ENCODE data around the gene TPCN1.

The TPCN1 gene

DNA sequence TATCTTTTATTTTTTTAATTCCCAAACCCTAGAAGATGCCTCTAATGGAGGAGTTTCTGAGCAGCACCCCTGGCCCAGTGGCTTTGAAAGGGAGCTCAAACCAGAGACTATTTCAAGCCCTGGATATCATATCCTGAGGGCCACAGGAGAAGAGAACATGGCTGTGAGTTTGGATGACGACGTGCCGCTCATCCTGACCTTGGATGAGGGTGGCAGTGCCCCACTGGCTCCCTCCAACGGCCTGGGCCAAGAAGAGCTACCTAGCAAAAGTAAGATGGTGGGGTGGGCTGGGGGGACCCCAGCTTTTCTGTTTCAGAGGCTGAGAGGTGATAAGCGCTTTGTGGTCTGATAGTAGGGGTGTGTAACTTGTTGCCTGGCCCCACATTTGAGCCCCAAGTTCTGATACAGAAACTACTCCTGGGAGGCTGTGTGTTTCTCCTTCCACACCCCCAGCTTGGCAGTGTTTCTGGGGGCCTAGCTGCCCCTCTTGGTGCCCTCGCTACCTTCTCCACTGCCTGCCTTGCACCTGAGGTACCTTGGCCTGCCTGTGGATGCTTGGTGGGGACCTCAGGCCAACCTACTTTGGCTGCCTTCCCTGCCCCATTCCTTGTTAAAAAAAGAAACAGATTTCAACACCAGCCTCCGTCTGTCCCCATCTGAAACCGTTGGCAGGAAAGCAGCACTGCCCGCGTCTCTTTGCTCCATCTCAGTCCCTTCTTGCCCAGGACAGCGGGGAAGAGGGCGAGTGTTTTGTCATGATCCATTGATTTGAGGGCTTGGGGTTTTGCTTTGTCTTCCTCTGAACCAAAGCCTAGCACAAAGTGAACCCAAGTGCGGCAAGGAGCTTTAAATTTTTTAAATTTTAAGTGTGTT is 5.7 kb downstream of the TPCN1 start:
- no peak for DNase-seq

DNA sequence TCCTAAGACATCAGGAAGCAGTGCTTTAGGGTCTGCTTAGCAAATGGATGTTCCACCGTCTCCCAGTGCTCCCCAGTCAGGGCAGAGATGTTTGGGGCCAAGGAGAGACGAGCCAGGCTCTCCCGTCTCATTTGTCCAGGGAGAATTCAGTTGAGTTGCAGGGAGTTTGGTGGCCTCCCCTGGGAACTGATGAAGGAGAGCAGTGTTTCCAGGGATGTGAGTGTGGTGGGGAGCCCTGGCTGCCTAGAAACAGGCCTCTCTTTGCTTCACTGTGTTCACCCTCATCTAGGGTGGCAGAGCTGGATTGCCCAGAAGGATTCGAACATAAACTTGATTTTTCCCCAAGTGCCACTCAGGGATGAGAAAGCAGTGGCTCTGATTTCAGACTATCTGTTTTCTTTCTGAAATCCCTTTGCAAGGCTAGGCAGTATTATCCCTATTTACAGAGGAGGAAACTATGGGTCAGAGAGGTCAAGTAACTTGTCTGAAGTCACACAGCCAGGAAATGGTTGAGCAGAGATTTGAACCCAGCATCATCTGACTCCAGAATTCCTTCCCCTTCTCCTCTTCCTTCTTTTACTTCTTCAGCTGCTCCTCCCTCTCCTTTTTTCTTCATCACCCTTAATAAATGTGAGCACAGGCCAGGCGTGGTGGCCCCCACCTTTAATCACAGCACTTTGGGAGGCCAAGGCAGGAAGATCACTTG is 6.6 kb downstream of the TPCN1 start:
- DNase-seq, result no peak

DNA sequence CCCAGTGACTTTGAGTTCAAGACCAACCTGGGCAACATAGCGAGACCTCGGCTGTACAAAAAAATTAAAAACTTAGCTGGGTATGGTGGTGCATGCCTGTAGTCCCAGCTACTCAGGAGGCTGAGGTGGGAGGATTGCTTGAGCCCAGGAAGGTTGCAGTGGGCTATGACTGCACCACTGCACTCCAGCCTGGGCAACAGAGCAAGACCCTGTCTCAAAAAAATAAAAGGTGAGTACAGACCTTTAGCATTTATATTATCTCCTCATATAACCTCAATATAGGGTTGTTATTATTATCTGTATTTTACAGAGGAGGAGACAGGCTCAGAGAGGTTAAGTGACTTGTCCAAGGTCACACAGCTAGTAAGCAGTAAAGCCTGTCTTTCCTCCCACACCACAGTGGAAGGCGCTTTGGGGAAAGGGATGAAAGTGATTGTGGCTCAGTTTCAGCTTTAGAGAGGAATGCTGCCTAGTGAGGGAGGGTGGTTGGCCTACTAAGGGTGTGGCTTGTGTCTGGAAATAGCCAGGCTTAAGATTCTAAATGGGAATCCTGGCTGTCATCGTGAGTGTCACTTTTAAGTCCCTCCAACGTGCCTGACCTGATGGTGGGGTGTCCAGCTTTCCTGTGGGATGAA is 7.2 kb downstream of the TPCN1 start:
- DNase-seq, result no peak

DNA sequence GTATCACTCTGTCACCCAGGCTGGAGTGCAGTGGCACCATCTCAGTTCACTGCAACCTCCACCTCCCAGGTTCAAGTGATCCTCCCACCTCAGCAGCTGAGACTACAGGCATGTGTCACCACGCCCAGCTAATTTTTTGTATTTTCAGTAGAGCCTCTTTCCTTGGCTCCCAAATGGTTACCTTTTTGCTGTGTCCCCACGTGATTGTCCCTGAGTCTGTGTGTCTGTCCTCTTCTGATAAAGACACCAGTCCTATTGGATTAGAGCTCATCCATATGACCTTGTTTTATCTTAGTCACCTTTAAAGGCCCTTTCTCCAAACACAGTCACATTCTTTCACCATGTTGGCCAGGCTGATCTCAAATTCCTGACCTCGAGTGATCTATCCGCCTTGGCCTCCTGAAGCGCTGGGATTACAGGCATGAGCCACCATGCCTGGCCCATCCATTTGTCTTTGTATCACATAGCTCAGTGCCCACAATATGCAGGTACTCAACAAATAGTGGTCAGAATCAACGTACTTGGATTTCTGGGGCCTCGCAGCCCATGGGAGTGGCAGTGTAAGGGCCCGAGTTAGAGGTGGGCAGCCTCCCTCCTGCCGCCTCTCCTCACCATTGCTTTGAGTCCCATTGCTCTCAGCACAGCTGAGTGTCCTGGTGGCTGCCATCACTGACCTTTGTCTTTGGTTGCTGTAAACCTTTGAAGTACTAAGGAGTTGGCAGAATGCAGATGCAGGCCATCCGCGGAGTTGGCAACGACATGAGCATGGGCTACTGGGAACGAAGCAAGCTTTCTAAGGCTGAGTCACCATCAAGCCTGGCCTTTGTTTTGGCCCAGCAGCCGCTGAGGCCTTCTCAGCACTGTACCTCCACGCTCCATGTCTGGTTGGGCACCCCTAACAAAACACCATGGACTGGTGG is 9.3 kb downstream of the TPCN1 start:
- no peak for DNase-seq

DNA sequence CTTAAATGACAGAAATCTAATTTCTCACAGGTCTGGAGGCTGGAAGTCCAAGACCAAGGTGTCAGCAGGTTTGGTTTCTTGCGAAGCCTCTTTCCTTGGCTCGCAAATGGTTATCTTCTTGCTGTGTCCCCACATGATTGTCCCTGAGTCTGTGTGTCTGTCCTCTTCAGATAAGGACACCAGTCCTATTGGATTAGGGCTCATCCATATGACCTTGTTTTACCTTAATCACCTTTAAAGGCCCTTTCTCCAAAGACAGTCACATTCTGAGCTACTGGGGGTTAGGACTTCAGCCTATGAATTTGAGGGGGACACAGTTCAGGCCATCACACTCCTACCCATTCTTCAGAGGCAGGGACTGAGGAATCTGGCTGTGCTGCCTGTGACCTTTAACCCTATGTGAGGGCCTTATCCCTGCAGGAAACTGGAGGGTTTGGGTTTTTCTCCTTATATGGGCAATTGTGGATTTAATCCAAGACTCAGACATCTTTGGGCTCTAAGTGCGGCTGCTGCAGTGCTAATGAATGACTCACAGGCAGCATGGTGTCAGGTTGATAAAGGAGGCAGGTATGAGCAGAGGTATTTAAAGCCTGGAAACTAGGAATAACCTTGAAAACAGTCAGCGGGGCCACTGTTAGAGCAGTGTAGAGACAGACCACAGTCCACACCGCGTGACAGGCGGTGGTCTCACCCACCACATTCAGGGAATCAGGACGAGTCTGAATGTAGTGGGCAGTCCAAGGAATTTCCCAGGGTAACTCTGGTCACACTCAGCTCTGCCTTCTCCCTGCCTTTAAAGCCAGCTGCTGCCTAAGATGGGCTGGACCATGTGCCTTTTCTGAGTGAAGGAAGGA is 10.2 kb downstream of the TPCN1 start:
- DNase-seq, result no peak

DNA sequence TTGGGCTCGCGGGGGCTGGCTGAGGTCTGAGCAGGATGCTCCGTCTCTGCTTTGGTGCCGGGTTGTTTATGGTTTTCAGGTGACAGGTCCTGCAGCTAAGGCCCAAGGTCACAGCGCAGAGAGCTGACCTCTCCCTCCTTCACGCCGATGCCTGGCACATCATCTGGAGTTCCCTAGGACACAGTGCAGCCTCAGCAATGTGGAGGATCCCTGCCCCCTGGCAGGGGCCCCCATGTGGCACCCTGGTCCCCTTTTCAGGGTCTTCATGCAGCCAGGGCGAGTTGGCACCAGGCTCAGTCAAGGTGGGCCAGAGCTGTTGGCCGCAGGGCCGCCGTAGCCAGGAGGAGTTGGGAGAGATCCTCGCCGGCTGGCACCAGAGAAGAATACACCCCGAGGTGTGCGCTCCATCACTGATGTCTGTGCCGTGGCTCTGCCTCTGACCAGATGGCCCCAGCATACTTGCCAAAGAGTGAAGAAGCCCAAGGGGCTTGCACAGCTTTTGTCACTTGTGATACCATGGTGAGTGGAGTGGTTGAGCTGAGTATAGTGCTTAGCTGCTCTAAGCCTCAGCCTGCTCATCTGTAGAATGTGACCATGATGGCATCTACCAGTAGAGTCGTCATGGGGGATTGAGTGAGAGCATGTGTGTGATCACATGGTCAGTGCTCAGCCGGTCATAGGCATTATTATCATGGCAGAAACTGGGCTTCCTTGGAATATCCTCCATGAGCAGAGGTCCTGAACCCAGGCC is 11.0 kb downstream of the TPCN1 start:
- no peak for DNase-seq

DNA sequence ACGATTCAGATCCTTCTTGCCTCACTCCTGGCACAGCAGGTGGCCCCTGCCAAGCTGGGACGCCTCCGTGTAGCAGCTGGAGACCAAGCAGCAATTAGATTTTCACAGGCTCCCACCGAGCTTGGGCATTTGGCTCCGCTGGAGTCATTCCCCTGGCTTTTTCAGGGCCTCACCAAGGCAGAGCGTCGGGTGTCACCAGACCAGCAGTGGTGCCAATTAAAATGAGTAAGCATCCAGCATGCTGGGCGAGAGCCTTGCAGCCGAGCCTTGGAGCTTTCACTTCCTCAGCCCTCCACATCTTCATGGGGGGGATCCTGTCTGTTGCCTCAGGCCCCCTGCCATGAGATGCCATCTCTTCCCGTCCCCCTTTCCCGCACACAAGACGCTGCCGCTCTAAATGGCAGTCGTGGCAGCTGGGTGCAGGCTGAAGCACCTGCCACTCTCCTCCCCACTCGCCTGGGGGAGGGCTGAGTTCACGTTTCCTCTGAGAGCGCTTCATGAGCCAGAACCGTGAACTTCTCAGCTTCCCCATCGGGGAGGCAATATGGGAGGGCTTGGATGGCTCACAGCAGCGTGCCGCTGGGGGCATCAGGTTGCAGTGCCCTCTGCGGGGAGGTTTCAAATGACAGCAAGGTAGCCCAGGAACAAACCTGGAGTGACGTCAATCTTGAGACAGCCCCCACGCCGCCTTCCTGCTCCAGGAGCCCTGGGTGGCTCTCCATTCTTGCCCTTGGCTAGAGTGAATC is 11.7 kb downstream of the TPCN1 start:
- DNase-seq, result peak; percentile 30 to 82 (median 60)

DNA sequence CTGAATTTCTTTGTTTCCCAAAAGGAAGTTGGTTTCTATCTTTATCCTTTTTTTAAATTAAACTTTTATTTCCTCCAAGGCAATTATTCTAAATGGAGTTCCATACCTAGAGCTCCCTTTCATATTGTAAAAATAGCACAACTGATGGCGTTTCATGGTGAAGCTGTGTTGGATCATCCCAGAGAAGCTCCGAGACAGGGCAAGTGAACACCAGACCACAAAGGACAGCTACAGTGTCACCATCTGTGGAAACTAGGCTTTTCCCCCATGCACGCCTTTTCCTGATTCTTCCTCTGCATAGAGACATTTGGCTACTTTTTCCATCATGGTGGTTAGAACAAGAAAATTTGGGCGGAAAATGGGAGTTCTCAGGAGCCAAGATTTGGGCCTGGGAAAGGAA is 12.7 kb downstream of the TPCN1 start:
- DNase-seq, result no peak

DNA sequence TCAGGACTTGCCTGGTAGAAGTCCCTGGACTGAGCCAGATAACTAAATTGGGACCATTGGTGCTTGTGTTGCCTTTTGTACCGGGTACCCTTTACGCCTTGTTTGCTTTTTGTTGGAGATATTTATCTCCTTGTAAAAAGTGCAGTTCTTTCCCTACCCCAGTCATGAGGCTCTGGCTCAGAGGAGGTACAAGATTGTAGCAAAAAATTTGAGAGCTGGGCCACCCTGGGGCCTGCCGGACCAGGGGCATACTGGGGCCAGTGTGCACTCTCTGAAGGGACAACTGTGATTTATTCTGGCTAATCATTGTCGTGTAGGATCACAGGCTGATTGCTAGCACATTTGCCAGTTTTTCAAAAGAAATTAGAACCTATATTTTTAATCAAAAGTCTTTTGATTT is 13.2 kb downstream of the TPCN1 start:
- no peak for DNase-seq

DNA sequence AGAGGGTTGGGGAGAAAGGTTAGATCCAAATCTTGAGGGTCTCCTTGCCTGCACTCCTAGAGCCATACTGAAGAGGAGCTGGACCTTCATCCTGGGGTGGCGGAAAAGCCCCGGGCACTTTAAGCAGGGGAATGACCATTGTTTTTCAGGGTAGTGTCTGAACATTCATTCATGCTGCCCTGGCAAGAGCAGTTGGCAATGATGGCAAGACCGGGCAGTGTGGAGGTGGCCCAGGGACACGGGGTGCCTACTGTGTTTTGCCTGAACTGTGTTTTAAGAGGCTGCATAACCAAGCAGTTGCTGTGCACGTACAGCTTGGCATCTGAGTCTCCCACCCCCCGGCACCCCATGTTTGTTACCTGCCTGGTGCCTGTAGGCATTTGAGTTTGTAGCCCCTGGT is 14.7 kb downstream of the TPCN1 start:
- DNase-seq, result no peak

DNA sequence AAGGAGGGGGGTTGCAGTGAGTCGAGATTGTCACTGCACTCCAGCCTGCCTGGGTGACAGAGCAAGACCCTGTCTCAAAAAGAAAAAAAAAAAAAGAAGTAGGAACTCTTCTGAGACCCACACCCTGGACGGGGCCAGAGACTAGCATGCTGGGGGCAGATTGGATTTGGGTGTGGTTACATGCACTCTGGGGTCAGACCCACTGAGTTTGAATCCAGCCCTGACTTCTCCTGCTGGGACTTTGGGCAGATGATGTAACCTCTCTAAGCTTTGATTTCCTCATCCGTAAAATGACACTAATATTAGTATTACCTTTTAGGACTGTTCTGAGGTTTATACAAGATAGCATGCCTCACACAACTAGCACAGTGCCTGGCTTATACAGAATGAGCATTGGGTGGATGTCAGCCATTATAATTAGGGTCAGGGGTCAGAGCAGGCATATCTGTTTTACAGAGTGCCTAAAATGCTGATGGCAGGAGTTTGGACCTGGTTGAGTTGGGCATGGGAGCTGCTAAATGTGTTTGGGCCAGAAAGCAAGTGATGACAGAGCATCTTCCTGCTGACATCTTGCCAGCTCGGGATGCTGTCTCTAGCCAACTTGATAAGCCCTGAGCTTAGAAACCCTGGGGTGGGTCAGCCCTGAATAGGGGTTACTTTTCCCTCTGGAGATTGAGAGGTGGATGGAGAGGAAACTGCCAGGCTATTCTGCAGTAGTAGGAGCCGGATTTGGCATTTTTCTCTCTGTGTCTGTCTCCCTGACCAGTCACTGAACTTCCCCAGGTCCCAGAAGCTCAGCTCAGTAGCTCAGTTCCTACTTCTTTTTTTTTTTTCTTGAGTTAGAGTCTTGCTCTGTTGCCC is 15.5 kb downstream of the TPCN1 start:
- no peak for DNase-seq

DNA sequence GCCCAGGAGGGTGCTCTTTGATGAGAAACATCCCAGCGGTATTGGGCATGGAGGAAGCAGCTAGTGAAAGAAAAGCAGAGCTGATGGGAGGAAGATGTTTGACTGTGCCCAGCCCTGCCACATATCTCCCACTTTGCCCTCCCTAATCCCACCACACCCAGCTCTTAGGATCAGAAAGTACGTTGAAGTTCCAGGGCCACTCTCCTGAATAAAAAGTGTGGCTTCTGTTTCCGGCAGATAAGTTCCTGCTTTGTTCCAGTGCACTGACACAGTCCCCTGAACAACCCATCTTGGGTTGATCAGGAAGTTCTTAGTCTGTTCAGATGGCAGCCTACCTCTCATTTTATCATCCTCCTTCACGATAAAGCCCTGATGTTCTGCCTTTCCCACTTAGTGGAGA is 16.5 kb downstream of the TPCN1 start:
- no peak for DNase-seq

DNA sequence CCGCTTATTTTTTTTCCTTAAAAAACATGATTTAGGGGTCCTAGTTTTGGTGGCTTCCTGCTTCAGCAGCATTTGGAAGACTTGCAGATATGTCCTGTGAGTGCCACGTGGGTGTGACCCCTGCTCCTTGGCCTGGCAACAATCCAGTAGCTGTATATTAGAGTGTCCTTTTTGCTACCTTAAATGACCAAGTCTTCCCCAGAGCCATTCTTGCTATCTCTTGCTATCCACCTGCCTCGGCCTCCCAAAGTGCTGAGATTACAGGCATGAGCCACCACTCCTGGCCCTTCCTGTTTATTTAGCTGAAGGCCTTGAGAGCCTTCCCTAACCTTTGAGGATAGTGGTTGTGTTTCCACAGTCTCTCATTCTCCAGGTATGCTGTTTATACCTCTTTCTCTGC is 17.0 kb downstream of the TPCN1 start:
- no peak for DNase-seq

DNA sequence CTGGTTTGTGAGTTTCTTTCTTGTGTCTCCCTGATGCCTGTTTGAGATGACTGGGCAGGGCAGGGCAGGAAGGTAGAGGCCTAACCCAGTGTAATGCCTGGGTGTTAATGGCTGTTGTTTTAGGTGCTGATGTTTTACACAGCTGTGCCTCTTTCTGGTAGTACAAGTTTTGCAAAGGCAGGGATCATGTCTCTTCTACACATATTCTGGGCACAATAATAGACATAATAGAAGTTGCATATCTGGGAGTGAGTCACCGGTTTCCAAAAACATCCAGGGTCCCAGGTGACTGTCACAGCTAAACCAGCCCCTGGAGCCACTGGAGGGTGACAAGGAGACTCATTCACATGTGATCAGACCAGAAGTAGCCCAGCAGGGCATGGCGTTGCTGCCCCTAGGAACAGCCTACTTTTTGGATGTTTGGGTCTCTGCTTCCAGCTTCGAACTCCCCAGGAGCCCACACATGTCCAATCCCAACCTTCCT is 18.1 kb downstream of the TPCN1 start:
- no peak for DNase-seq

DNA sequence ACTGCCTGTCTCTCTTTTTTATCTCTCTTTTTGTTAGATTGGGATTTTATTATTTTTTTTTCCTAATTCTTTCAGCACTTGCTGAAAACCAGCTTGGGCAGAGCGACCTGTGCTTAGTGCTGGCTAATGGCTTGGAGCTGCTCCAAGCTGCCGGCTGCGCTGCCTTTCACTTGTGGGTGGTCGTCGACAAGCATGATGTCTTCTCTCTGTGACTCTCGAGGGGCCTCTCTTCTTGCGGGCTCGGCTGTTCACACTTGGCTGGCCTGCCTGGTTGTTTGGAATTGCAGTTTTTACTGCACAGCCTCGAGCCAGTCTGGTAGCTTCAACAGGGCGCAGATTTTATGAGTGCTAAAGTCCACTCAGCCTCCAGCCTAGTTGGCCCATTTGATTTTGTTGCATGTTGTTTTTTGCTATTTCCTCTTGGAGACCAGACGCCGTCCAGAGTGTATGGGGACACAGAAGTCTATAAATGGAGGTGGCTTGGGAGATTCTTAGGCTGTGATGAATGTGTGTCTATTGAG is 18.6 kb downstream of the TPCN1 start:
- no peak for DNase-seq

DNA sequence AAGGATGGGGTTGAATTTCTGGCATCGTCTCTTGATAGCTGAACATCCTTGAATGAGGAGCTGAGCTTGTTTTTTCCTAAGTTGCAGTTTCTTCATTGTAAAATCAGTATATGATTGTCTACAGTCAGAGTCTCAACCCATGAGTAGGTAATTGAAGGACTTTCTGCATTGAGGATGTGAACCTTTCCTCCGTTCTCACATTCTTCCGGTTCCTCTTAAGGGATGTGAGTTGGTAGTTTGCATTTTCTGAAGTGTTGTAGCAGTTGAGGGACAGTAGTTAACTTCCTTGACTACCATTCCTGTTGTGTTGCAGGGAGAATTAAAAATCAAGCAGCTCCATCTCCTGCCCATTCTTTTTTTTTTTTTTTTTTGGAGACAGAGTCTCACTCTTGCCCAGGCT is 19.1 kb downstream of the TPCN1 start:
- DNase-seq, result no peak

DNA sequence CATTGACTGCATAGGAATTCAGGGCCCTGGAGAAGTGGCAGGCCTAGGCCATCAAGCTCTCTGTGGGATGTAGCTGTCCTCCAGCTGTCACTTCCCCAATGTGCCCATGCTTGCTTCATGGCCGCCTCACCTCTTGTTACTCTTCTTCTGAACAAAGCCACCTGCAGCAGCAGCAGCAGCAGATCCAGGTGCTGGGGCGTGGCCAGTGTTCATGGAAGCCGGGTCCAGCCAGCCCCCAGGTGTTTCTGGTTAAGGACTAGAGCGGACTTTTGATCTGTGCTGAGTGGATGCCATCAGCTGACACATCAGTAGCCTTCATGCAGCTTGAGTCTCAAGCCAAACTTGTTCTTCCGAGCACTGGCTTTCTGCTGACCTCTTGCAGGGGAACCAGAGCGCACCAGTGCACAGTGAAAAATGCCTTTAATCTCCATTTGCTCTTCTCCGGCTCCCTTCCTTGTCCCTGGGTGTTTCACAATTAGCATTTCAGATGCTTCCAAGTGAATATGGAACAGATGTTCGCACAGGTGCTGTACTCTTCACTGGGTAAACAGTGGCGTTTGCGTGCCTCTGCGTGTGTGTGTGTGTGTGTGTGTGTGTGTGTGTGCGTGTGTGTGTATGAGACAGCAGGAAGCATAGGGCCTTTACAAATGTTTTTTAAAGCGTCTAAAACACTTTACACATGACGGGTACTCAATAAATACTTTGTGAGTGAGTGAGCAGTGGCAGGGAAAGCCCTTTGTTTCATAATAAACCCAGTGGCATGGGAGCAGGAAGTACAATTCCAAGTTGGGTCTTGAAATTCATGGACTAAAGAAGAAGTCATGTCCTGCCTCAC is 20.1 kb downstream of the TPCN1 start:
- DNase-seq, result no peak

DNA sequence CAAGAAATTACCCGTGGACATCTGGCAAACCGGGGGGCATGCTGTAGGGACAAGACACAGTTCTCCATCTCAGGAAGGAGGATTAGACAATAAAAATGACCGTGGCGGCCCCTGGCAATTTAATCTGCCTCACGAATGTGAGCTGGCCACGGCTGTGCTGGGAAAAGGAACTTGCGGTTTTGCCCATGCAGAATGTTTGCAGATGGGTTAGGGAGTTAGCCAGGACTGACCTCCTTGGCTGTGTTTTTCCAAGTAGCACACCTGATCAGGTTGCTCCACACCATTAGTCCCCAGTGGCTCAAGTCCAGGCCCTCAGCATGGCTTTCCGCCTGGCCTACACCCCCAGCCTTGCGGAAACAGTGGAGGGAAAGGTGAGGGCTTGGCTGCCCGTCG is 20.8 kb downstream of the TPCN1 start:
- DNase-seq, result no peak

All from T-helper 1 cell (primary cell).